MCF 10A (cell line): Measurements from ENCODE around the gene ZMYND12. TPM values are rescaled to one million over a fixed set of nuclear protein-coding genes. Genes with fewer than 3 reads are reported as not detected.

Experiments
- BruUV-seq: library from RNA; stranded (reverse); fragments of 400-500 nt; replicated peaks from 2 replicates; lab custom pipeline; 2021; lab: Mats Ljungman, UMichigan
- CTCF ChIA-PET: fragments of 300-600 bp; sonication (Branson Sonifier 250); formaldehyde crosslinking; extraction: SDS; loops from one replicate; lab custom pipeline; 2021; ENCODE audit warnings: antibody characterized with exemption, inconsistent platforms; lab: Yijun Ruan, JAX
- POLR2A ChIA-PET: fragments of 300-600, 350-650 bp; sonication (Branson Sonifier 250); formaldehyde crosslinking; extraction: SDS; loops from one replicate; lab custom pipeline; 2020; ENCODE audit warnings: antibody characterized with exemption, inconsistent platforms; lab: Yijun Ruan, JAX
- DNase-seq: peaks from one replicate; pipeline ENCODE4 v3.0.0-alpha.2; 2018; ENCODE audit not compliant: unreplicated experiment
- H3K27ac Mint-ChIP-seq: one replicate; pipeline ENCODE4 v1.8.0; 2022; ENCODE audit warnings: mild to moderate bottlenecking, low read depth, mixed read lengths; ENCODE audit not compliant: unreplicated experiment
- H3K27me3 Mint-ChIP-seq: one replicate; pipeline ENCODE4 v1.8.0; 2022; ENCODE audit warnings: mixed read lengths; ENCODE audit not compliant: insufficient read depth, unreplicated experiment
- H3K36me3 Mint-ChIP-seq: one replicate; pipeline ENCODE4 v1.8.0; 2022; ENCODE audit warnings: mild to moderate bottlenecking, moderate library complexity, mixed read lengths; ENCODE audit not compliant: insufficient read depth, unreplicated experiment
- H3K4me1 Mint-ChIP-seq: one replicate; pipeline ENCODE4 v1.8.0; 2022; ENCODE audit warnings: mixed read lengths; ENCODE audit not compliant: insufficient read depth, unreplicated experiment
- H3K4me3 Mint-ChIP-seq: one replicate; pipeline ENCODE4 v1.8.0; 2022; ENCODE audit warnings: mild to moderate bottlenecking, moderate library complexity, mixed read lengths; ENCODE audit not compliant: unreplicated experiment
- H3K9me3 Mint-ChIP-seq: one replicate; pipeline ENCODE4 v1.8.0; 2022; ENCODE audit warnings: mixed read lengths; ENCODE audit not compliant: unreplicated experiment
- intact Hi-C: fragments of 100-400 bp; cut with micrococcal nuclease; formaldehyde crosslinking; loops from 2 replicates; pipeline ENCODE4 v1.14.1; 2022
- total RNA-seq: library from RNA; stranded (reverse); gene quantifications from 2 replicates; pipeline ENCODE4 v1.2.3, GENCODE V29; 2022
- TF ChIP-seq, protein P1 (sequence below): fragments of 200-600 bp; IDR thresholded peaks from one replicate; pipeline ENCODE4 v1.8.0; 2022; ENCODE audit warnings: antibody characterized with exemption, mild to moderate bottlenecking; ENCODE audit not compliant: unreplicated experiment

The ZMYND12 gene
- total RNA-seq, 1 experiment from 2014 or later: 0.21 TPM

GRCh38 chr1:42392967-42393848, 62.6 kb downstream of the ZMYND12 start:
- Mint-ChIP-seq H3K9me3 (no peaks in the 10 kb centered on the region), H3K27ac (no peak overlapping the region), H3K36me3 (no peaks in the 10 kb centered on the region), H3K4me1 (peaks cover 4% of the 10 kb centered on the region), H3K4me3 (no peak overlapping the region), H3K27me3 (peaks cover 2% of the 10 kb centered on the region)
- peak; percentile 13 for DNase-seq
- intact Hi-C loops: no loop called here
- ChIA-PET CTCF (interaction anchor here (0.7 to 0.9 kb wide), 2 partner anchors 11 to 48 kb away, joined by 3 to 4 read pairs; no protein-coding TSS in a partner anchor), POLR2A (no interaction called here)
- no TSS peak for BruUV-seq
- TF ChIP-seq, protein P1, sequence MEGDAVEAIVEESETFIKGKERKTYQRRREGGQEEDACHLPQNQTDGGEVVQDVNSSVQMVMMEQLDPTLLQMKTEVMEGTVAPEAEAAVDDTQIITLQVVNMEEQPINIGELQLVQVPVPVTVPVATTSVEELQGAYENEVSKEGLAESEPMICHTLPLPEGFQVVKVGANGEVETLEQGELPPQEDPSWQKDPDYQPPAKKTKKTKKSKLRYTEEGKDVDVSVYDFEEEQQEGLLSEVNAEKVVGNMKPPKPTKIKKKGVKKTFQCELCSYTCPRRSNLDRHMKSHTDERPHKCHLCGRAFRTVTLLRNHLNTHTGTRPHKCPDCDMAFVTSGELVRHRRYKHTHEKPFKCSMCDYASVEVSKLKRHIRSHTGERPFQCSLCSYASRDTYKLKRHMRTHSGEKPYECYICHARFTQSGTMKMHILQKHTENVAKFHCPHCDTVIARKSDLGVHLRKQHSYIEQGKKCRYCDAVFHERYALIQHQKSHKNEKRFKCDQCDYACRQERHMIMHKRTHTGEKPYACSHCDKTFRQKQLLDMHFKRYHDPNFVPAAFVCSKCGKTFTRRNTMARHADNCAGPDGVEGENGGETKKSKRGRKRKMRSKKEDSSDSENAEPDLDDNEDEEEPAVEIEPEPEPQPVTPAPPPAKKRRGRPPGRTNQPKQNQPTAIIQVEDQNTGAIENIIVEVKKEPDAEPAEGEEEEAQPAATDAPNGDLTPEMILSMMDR: no peak

DNA sequence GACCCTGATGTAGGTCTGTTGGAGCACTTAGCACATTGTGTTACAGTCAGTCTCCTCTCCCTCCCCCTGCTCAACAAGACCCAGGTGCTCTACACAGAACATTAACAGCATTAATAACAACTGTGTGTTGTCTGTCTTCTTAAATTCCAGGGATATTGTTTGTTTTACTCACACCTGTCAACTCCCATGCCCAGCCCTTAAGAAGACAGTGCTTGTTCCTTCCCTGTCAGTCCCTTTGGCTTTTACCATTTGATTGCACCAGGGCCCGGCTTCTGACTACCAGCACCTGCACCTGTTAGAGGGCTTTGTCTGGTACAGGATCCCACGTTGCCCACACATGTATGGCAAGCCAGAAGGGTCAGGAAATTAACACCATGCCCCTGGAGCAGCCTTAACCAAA, 63.6 kb downstream of the ZMYND12 start:
- DNase-seq: no peak
- H3K9me3 Mint-ChIP-seq: no peaks in the 10 kb centered on the region
- H3K27me3 Mint-ChIP-seq: peaks cover 10% of the 10 kb centered on the region
- ChIA-PET CTCF (no interaction called here), POLR2A (no interaction called here)
- no peak overlapping the region for H3K27ac Mint-ChIP-seq
- no peak overlapping the region for H3K4me3 Mint-ChIP-seq
- no peaks in the 10 kb centered on the region for H3K36me3 Mint-ChIP-seq
- peaks cover 4% of the 10 kb centered on the region for H3K4me1 Mint-ChIP-seq
- BruUV-seq: no TSS peak
- intact Hi-C loops: no loop called here
- TF ChIP-seq, protein P1: no peak

- DNase-seq: no peak
- H3K4me1 Mint-ChIP-seq: no peaks in the 10 kb centered on the region
- no peaks in the 10 kb centered on the region for H3K9me3 Mint-ChIP-seq
- H3K36me3 Mint-ChIP-seq: no peaks in the 10 kb centered on the region
- TF ChIP-seq, protein P1: no peak
- no peak overlapping the region for H3K27ac Mint-ChIP-seq
- intact Hi-C loops: no loop called here
- ChIA-PET CTCF (no interaction called here), POLR2A (no interaction called here)
- no peak overlapping the region for H3K4me3 Mint-ChIP-seq
- peaks cover 38% of the 10 kb centered on the region for H3K27me3 Mint-ChIP-seq
- no TSS peak for BruUV-seq
These were observed 69.8 kb downstream of the ZMYND12 start for GRCh38 chr1:42386051-42386450.

- TF ChIP-seq, protein P1: no peak
- no peak for DNase-seq
- Mint-ChIP-seq H3K4me1 (no peaks in the 10 kb centered on the region), H3K4me3 (no peak overlapping the region), H3K9me3 (no peaks in the 10 kb centered on the region), H3K27ac (no peak overlapping the region), H3K36me3 (no peaks in the 10 kb centered on the region), H3K27me3 (peaks cover 39% of the 10 kb centered on the region)
- no TSS peak for BruUV-seq
- intact Hi-C loops: no loop called here
- POLR2A ChIA-PET: no interaction called here
- CTCF ChIA-PET: no interaction called here
These were observed 70.5 kb downstream of the ZMYND12 start for GRCh38 chr1:42385283-42385682.
